ENCODE measurements around the gene ADCK2.

- TF ChIP-seq POLR2AphosphoS5 (IDR thresholded peaks at IDR 0.05) (peak; percentile 90 to 93 (median 92)), CTCF (IDR thresholded peaks at IDR 0.05) (no peak)
Observed at GRCh38 chr7:140696680-140697446, 24.1 kb downstream of the ADCK2 start, which contains the start of gene NDUFB2.
